Glomerular visceral epithelial cell (primary cell): ENCODE data around the gene PDE3A.

Experiments used
- DNase-seq: peaks from one replicate; pipeline ENCODE4 v3.0.0-alpha.2; 2016; ENCODE audit errors: extremely low spot score

Gene PDE3A

DNA sequence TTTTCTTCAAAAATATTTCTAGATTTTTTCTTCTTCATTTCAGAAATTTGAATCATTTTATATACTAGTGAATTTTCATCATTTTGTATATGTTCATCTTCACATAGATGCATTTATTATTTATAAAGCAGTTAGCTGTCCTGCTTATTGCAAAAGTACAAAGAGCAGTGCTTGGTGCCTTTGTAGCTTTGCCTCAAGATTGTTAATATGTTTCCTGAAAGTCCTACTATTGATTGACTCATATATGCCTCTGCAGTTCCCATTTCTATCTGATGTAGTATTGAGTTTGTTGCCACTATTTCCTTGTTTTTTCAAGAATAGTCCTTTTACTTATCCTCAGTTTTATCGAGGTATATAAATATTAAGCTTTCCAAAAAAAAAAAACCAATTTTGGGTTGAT, 89.7 kb downstream of the PDE3A start:
- no peak for DNase-seq

DNA sequence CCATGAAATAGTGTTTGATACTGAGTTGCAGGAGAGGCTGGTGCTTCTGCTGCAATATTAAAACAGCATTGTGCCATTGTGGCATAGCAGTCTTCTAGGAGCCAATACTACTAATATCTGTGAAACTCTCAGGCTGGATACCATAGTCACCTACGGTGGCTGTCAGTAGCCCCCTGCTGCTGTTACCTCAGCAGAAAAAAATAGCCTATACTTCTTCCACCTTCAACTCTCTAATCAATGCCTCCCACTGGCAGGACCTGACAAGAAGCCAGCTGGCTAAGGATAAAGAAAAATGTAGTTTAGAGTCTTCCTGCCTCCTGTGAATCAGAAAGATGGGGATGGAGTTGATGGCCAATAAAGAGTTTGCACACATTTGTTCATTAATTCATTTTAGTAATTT, 91.6 kb downstream of the PDE3A start:
- DNase-seq, result no peak

DNA sequence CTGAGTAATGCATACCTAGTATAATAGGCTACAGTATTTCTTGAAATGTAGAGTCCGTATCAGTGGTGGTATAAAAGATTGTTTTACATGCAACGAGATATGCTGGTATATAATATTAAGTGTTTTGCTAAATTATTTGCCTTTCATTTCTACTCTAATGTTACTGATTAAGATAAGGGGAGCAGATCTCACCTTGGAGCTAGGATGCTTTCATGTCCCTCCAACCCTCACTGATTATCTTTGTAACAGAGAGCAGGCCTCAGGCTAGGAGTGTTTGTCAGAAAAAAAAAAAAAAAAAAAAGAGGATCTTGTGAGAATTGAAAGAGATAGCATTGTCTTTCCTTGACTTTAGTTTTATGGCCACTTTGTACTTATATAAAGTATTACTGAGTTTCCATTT, 92.6 kb downstream of the PDE3A start:
- no peak for DNase-seq

DNA sequence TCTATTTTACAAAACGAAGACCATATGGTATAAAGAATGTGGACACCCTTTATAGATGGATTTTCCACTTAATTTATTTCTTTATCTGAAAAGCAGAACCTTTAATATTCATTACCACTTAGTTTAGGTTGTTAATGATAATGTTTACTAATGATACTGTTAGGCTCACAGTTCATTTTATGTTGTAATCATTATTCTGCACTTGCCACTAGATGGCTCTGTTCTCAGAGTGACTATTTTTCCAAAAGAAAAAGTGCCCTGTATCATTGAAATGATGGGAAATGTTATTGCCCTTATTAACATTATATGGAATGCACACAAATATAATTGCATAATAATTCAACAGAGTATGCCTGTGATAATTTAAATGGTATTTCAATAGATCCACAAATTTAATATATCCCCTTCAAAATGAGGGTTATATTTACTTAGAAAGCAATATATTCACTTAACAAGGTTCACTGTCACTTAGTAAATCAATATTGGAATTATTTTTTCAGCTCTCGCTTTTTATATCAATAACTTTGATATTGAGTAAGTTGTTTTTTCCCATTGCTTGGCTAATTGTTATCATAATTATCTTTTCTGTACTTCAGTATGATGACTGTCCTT, 95.7 kb downstream of the PDE3A start:
- no peak for DNase-seq

DNA sequence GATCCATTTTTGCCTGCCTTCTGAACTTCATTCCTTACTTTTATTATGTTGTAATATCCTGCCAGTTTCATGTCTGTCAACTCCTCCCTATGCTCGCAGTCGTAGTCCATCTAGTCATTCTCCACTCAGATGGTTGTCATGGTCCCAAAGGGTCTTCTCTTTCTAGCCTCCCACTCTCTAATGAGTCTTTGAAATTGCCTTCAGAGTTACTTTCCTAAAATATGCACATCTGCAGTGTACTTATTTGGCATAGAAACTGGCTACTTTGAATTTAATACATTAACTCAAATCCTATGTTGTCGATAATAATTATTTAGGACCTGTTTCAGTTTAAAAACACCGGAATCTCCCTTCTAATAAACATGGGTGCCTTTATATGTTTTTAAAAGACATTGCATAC, 101.0 kb downstream of the PDE3A start:
- no peak for DNase-seq

DNA sequence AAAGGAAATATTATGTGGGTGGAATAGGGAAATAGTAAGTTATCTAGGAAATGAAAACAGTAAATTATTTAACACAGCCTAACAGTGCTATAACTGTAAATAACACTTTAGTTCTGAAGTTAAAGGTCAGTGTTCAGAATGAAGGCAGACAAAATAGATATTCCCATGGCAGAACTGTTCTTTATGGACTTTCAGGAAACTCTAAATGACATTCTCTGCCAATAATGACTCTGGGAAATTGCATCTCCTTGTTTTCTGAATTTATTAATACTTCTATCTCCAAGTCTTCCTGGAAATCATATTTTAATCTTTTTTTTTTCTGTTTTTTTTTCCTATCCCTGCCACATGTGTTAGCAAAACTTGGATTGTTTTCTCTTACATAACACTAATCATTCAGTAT, 101.4 kb downstream of the PDE3A start:
- DNase-seq, result no peak

DNA sequence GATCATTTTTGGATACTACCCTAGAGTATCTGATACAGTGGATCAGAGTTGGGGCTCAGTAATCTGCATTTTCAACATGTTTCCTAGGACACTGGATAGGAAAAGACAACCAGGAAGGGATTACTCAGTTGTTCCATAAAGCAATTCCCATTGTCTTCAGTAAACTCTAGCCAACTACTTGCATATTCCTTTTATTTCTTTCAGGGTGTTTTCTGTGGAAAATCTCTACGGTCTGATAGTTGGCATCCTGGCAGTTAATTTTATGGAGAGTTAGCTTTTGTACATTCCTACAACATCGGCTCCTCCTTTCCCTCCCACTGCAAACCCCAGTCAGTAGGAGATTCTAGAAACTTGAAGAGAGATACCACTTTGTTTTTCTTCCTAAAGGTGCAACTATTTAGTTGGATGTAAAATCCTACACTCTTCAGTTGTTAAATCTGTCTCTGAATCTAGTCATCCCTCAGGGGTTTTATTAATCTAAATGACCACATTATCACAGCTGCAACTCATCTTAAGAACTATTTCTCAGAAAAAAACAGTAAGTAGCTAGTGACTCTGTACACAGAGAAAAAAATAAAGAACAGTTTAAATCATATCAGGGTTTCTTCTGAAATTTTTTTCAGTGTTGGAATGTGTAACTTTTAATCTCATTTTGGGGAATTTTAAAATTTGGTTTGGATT, 103.9 kb downstream of the PDE3A start:
- DNase-seq, result no peak

DNA sequence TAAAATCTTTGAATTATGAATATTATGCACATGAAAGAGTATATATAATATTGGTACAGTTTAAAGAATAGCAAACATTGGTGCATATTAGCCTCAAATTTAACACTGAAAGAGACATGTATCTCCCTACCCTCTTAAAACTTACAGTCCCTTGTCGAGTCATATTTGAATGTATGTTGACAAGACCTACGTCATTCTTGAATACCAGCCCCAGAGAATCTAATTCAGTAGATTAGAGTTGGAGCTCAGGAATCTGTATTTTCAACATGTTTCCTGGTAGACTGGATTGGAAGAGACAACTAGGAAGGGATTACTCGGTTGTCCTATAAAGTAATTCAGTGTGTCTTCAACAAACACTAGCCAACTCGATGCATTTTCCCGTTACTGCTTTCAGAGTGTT, 104.8 kb downstream of the PDE3A start:
- no peak for DNase-seq

DNA sequence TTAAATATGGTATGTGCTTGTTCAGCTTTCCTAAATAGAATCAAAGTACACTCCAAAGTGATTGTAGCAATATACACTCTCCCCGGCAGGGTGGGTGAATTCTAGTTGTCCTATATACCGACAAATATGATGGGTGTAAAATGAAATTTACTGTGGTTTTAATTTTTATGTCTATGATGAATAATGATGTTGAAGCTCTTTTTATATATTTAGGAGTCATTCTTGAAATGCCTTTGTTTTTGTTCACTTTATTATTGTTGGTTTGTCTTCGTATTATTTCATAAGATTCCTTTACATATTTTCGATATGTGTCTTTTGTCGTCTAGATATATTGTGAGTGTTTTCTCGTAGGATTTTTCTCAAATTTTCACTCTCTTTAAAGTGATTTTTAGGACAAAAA, 105.7 kb downstream of the PDE3A start:
- DNase-seq, result no peak

DNA sequence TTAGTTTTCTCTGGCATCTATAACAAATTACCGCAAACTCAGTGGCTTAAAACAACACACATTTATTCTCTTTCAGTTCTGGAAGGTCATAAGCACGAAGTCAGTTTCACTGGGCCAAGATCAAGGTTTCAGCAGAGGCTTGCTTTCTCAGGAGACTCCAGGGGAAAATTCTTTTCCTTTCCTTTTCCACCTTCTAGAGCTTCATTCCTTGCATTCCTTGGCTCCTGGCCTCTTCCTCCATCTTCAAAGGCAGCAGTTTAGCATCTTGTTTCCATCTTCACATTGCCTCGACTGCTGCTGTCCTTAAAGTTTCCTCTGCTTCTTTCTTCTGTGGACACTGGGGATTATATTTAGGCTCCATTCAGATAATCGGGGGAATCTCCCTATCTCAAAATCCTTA, 106.1 kb downstream of the PDE3A start:
- no peak for DNase-seq

DNA sequence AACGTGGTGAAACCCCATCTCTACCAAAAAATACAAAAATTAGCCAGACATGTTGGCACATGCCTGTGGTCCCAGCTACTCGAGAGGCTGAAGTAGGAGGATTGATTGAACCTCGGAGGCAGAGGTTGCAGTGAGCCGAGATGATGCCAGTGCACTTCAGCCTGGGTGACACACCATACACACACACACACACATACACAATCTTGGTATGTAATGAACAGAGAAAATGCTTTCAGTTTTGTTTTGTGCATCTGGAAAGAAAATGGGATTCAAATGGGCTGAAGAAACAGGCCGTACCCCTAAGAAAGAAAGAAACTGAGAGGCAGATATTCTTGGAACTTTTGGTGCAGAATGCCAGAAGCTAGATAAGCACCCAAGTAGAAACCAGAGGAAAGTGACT, 107.2 kb downstream of the PDE3A start:
- no peak for DNase-seq

DNA sequence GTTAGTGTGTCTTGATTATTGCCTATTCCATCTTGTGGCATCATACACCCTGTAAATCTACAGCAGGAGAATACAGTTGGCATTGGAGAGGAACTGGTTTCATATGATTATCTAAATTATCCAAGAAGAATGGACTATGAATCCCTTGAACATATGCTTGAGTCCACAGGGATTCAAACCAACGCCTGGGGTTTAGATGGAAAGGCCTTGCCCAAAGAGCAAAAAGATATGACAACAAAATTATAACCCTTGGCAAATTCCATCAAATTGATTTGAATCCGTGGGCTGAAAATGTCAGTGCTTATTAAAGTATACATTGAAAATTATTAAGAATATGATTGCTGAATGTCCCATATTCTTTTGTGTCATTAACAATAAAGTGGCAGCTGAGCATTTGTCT, 108.2 kb downstream of the PDE3A start:
- no peak for DNase-seq

DNA sequence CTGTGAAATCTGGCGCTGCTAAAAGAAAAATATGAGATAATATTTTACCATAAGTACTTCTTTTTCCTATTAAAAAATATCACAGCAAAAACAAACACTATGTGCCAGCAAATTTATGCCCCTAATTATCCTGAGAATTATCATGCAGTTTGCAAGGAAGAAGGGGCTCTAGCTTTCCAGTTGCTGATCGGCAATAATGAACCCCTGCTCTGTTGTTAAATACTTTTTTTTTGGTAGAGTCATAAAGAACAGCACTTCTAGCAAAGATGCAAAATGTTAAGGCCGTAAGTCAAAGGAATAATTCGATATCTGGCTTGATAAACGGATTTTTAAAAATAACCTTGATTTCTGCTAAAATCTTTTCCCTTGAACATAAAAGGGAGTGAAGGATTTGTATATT, 108.9 kb downstream of the PDE3A start:
- no peak for DNase-seq

DNA sequence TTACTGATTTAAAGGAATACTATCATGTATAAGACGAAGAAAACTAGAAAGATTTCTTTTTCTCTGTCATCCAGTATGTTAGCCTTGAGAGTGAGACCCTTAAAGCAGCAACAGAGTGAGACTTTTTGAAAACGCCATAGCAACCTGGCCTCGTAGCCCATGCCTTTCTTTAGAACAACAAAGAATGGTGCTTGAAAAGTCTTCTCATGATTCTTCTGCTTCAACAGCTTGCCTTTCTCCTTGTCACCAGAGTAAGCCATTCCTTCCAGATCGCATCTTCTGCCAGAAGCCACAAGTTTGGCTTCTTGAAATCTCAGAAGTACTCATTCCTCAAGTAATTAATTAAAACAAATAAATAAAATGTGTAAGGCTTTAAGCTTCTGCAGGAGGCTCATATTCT, 109.3 kb downstream of the PDE3A start:
- DNase-seq, result no peak

DNA sequence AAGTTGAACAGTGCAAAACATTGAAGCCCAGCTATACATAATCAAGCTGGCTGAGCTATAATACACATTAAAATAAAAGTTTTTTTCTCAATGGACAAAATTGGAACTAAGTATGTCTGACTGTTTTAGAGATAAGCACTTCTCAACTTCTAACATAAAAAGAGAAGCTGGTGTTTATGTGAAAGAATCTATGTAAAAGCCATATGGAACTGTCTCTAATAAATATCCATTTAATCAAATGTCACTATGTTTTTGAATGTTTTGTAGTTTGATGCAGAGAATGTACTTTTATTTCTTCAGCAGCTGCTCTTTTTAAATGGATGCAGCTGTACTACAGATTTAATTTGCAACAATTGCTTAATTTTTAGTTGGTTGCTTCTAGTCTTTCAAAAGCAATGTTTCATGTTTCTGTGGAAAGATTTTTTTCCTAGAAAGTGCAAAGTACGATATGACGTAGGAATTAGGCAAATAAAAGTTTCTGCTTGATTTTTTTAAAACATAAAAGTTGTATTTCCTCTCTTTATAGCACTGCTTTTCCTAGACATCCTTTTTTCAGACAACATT, 114.2 kb downstream of the PDE3A start:
- DNase-seq, result no peak

DNA sequence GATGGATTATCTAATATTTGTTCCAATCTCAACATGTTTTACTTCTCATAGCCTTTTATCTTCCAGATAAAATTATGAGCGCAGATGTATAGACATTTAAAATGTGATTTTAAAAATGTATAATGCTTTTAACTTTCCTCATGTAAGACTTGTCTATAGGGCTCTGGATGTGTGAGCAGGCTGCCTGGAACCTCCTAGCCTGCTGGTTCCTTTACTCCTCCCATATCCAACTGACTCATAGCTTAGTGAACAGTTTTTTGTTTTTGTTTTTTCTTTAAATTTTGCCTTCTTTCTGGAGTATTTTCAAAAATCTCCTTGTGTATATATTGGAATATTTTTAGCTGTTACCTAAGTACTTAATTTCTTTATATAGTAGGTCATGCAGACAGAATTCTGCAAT, 115.4 kb downstream of the PDE3A start:
- DNase-seq, result no peak

DNA sequence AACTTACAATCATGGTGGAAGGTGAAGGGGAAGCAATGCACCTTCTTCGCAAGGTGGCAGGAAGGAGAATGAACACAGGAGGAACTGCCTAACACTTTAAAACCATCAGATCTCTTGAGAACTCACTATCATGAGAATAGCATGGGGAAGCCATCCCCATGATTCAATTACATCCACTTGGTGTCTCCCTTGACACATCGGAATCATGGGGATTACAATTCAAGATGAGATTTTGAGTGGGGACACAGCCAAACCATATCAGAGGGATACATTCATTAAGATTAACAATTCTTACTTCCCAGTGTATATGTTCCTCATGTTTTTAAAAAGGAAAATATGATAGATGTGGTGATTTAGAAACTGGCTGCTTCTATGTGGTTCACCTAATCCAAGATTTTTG, 117.9 kb downstream of the PDE3A start:
- DNase-seq, result no peak

DNA sequence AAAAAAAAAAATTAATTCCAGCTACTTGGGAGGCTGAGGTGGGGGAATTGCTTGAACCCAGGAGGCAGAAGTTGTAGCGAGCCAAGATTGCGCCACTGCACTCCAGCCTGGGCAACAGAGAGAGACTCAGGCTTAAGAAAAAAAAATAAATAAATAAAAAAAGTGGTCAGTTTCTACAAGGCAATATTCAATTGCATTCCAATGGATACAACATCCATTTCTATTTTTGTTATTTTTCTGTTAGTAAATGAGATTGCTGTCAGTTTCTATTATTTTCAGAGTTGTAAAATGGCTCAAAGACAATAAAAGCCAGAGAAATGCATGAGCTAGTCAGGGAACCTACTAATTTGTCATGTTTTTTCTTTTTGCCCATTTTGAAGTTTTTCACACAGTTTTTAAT, 119.2 kb downstream of the PDE3A start:
- no peak for DNase-seq

DNA sequence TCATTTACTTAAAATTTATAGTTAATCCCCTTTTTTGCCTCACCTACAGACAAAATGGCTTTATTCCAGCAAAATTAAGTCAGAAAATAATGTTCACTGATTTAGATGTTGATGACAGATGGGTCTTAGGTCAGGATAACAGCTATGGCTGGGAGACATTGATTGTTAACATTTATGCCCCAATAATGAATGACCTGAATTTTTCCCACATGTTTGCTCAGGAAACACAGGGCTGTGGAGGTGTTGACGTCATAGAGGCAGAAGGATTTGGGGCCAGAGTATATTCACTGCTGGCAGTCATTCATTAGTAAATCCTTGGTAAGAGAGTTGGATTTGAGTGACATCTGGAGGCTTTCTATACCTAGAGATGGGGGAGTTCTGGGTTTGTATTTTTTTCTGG, 121.3 kb downstream of the PDE3A start:
- no peak for DNase-seq

DNA sequence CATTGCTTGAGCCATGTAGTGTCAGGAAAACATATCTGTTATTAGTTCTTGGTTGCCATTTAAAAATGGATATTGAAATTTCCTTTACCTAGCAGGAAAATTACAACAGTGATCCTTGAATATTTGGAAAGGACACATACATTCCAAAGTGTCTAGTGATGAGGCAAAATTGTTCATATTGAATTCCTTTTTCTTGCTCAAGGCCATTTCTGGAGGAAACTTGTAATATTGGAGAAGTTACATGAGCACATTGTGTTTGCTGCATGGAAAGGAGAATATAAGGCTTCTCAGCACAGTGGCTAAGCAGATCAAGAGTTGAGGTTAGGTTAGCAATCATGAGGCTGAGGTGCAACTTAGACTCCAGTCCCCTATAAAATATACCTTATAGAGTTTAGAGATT, 121.9 kb downstream of the PDE3A start:
- no peak for DNase-seq

DNA sequence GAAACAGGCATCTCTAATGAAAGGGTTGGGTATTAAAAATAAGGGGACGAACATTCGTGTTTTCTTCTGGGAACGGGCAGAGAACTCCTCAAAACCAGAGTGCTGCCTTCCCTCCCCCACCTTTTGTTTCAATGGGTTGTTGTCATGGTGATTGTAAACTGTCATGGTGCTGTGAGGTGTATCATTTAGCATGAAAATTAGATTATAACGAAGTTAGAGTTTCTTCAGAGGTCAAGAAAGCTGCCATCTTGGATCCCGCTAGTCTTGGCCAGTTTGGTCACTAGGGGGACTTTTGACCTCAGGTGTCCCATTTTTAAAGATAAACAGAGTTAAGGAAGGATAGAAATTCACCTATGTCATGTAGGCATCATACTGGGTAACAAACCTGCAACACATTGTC, 123.0 kb downstream of the PDE3A start:
- DNase-seq, result no peak

DNA sequence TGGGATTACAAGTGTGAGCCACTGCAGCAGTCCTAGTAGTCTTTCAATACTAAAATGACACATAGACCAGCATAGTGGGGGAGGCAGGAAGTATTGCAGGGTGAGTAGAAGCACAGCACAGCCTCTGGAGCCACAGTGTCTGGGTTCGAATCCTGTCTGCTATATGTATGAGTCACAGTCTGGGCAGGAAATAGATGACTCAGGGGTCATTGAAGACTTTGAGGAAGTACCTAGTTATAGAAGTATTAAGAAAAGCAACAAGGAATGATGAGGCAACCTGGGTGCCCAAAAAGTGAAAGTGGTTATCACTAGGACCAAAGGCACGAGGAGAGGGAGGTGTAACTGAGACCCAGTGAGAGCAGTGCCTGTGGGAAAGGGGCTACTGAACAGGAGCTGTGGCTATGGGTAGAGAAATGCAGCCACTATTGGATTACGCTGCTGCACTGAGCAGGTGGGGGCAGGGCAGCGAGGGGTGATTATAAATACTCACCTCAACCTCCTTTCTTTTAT, 124.0 kb downstream of the PDE3A start:
- peak; percentile 28 for DNase-seq

DNA sequence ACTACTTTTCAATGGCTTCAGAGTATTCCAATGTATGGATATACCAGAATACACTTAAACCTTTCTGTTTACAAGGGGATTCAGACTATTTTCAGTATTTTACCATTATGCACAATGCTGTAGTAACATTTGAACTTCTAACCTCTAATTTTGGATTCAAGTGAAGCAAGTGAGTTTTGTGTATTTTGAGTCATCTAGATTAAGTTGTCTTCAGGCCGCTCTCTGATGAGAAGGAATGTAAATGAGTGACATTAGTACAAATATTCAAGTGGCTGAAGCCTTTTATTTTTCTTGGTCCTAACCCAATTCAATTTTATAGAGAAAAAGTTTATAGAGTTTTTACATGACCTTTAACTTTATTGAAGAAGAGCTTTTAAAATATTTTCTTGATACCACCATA, 125.6 kb downstream of the PDE3A start:
- DNase-seq, result no peak

DNA sequence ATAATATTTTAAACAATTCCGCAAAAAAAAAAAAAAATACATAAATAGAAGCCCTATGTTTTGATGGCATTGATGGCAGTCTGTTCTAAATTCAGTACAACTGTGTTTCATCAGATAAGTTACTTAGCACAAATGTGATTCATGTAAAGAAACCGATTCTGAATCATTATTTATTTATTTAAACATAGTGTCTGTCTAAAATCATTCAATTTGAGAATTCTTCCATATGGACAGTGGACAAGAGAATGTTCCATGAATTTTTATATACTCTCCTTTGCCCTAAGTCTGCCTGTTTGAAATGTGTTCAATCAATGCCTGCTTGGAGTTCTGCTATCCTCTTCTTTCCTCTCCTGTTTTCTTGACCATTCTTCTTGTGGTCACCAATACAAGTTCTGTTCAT, 126.5 kb downstream of the PDE3A start:
- no peak for DNase-seq
